CD4-positive, alpha-beta T cell (primary cell): ENCODE results near the gene ADAM11. TPM values are rescaled to one million over a fixed set of nuclear protein-coding genes. Genes with fewer than 3 reads are reported as not detected.

Source experiments
- ATAC-seq: fragments of 200-7000 bp; cut with Tn5 transposase; one replicate; pipeline ENCODE4 v1.10.0; 2022; ENCODE audit warnings: mild to moderate bottlenecking; ENCODE audit not compliant: poor library complexity
- CTCF ChIA-PET: fragments of 350-600 bp; sonication (Branson Sonifier 250); formaldehyde crosslinking; loops from one replicate; lab custom pipeline; 2021; ENCODE audit warnings: antibody characterized with exemption, inconsistent platforms; lab: Charles Lee
- POLR2A ChIA-PET: fragments of 350-600 bp; sonication (Branson Sonifier 250); formaldehyde crosslinking; loops from one replicate; lab custom pipeline; 2021; ENCODE audit warnings: antibody characterized with exemption, inconsistent platforms; lab: Charles Lee
- DNase-seq, 14 experiments: peaks; one replicate each; pipeline ENCODE4 v3.0.0-alpha.2; 2013 to 2020; ENCODE audit warnings: mixed read lengths in 2 of 14
- H3K27ac ChIP-seq, 2 donors: one replicate each; pipeline versions ENCODE4 v1.5.1 to v1.7.0; 2013; ENCODE audit warnings: low read length in 2 of 2, low read depth in 1 of 2, mild to moderate bottlenecking in 1 of 2
- H3K27me3 ChIP-seq, 2 experiments: 1 replicate in 1 of 2; 2 replicates in 1 of 2; pipeline versions ENCODE4 v1.6.1 to v1.7.0; 2013; ENCODE audit warnings: low read length in 2 of 2, control low read depth in 1 of 2, mild to moderate bottlenecking in 1 of 2, moderate library complexity in 1 of 2; ENCODE audit not compliant: insufficient read depth in 2 of 2, control insufficient read depth in 1 of 2
- H3K36me3 ChIP-seq: one replicate; pipeline ENCODE4 v1.6.1; 2013; ENCODE audit warnings: low read length, control low read depth; ENCODE audit not compliant: insufficient read depth
- H3K4me1 ChIP-seq: one replicate; pipeline ENCODE4 v1.6.1; 2013; ENCODE audit warnings: low read length, control low read depth; ENCODE audit not compliant: insufficient read depth
- H3K4me3 ChIP-seq: one replicate; pipeline ENCODE4 v1.5.1; 2013; ENCODE audit warnings: mild to moderate bottlenecking, low read length, moderate library complexity
- H3K9me3 ChIP-seq, 2 experiments: 1 replicate in 1 of 2; 2 replicates in 1 of 2; pipeline versions ENCODE4 v1.6.1 to v1.7.0; 2013; ENCODE audit warnings: low read length in 2 of 2, mild to moderate bottlenecking in 2 of 2, control low read depth in 1 of 2, moderate library complexity in 1 of 2; ENCODE audit not compliant: control insufficient read depth in 1 of 2, insufficient read depth in 1 of 2
- H3K27ac Mint-ChIP-seq: one replicate; pipeline ENCODE4 v1.8.0; 2020; ENCODE audit warnings: mixed read lengths
- H3K27me3 Mint-ChIP-seq: one replicate; pipeline ENCODE4 v1.8.0; 2021; ENCODE audit warnings: mixed read lengths
- H3K36me3 Mint-ChIP-seq: one replicate; pipeline ENCODE4 v1.8.0; 2021; ENCODE audit warnings: low read depth, mixed read lengths
- H3K4me1 Mint-ChIP-seq: one replicate; pipeline ENCODE4 v1.8.0; 2021; ENCODE audit warnings: low read depth, mixed read lengths
- H3K4me3 Mint-ChIP-seq: one replicate; pipeline ENCODE4 v1.8.0; 2020; ENCODE audit warnings: mild to moderate bottlenecking, mixed read lengths
- H3K9me3 Mint-ChIP-seq: one replicate; pipeline ENCODE4 v1.8.0; 2020; ENCODE audit warnings: mixed read lengths
- CTCF ChIP-seq: fragments of 200-600 bp; IDR thresholded peaks from one replicate; pipeline ENCODE4 v1.8.0; 2022; ENCODE audit warnings: antibody characterized with exemption, mild to moderate bottlenecking
- intact Hi-C, 2 experiments: fragments of 100-400 bp; cut with DNase I in 1 of 2; cut with micrococcal nuclease in 1 of 2; formaldehyde crosslinking; loops; one replicate each; pipeline versions ENCODE4 v1.15.1 to v1.9.0; 2023 to 2025; cut with DNase I, micrococcal nuclease
- total RNA-seq, 174 experiments: library from RNA in 2 of 174; stranded (reverse) in 2 of 174; gene quantifications; one replicate each; pipeline ENCODE4 v1.2.3 and lab custom pipeline; 2021 to 2026

Gene ADAM11
- total RNA-seq, 2 experiments from 2014 or later = 0.16 to 0.47 TPM

- no peaks in the 10 kb centered on the region for H3K36me3 ChIP-seq
- DNase-seq = no peak
- Mint-ChIP-seq H3K9me3 (no peaks in the 10 kb centered on the region), H3K27me3 (peaks cover 62% of the 10 kb centered on the region), H3K4me1 (peaks cover 15% of the 10 kb centered on the region), H3K36me3 (no peaks in the 10 kb centered on the region), H3K4me3 (no peak overlapping the region), H3K27ac (no peak overlapping the region)
- H3K27ac ChIP-seq = no peak overlapping the region
- TF ChIP-seq CTCF = no peak
- ChIA-PET CTCF (interaction anchor here (1.6 kb wide), 1 partner anchor 49 kb away, joined by 6 read pairs; no protein-coding TSS in a partner anchor), POLR2A (no interaction called here)
- no peak overlapping the region for H3K4me3 ChIP-seq
- peaks cover 35 to 67% of the 10 kb centered on the region in 2 experiments for H3K27me3 ChIP-seq
- H3K9me3 ChIP-seq = peaks cover 0 to 4% of the 10 kb centered on the region in 2 experiments
- intact Hi-C loops = no loop called here
- peaks cover 16% of the 10 kb centered on the region for H3K4me1 ChIP-seq
- no peak for ATAC-seq
Observed at GRCh38 chr17:44827863-44828262, 69.1 kb downstream of the ADAM11 start.

GRCh38 chr17:44828919-44829522, 70.2 kb downstream of the ADAM11 start:
- POLR2A ChIA-PET = no interaction called here
- intact Hi-C loops = no loop called here
- peaks cover 16% of the 10 kb centered on the region for H3K4me1 ChIP-seq
- no peak for TF ChIP-seq CTCF
- no peak overlapping the region for H3K27ac ChIP-seq
- no peak overlapping the region for H3K27ac Mint-ChIP-seq
- H3K27me3 Mint-ChIP-seq = peaks cover 70% of the 10 kb centered on the region
- peak in 3 of 14 experiments; percentile 5 to 42 (median 8) for DNase-seq
- peaks cover 35 to 71% of the 10 kb centered on the region in 2 experiments for H3K27me3 ChIP-seq
- H3K4me1 Mint-ChIP-seq = peaks cover 15% of the 10 kb centered on the region
- no peaks in the 10 kb centered on the region for H3K36me3 Mint-ChIP-seq
- ATAC-seq = peak; percentile 38
- peak overlapping the region; percentile 83 for H3K4me3 Mint-ChIP-seq
- no peaks in the 10 kb centered on the region for H3K36me3 ChIP-seq
- CTCF ChIA-PET = interaction anchor here (1.6 kb wide), 1 partner anchor 50 kb away, joined by 6 read pairs; no protein-coding TSS in a partner anchor
- peak overlapping the region; percentile 32 for H3K4me3 ChIP-seq
- no peaks in the 10 kb centered on the region for H3K9me3 Mint-ChIP-seq
- H3K9me3 ChIP-seq = peaks cover 0 to 4% of the 10 kb centered on the region in 2 experiments

- Histone ChIP-seq H3K4me3 (peak within 1 kb of the TSS; percentile 35), H3K36me3 (no peaks in the 10 kb centered on the region), H3K27ac (no peak within 1 kb of the TSS), H3K9me3 (peaks cover 0 to 4% of the 10 kb centered on the region in 2 experiments), H3K27me3 (peaks cover 35 to 71% of the 10 kb centered on the region in 2 experiments), H3K4me1 (peaks cover 16% of the 10 kb centered on the region)
- Mint-ChIP-seq H3K27ac (no peak within 1 kb of the TSS), H3K4me1 (peaks cover 15% of the 10 kb centered on the region), H3K27me3 (peaks cover 67% of the 10 kb centered on the region), H3K9me3 (no peaks in the 10 kb centered on the region), H3K36me3 (no peaks in the 10 kb centered on the region), H3K4me3 (peak within 1 kb of the TSS; percentile 83)
- peak in 6 of 14 experiments; percentile 1 to 42 (median 8) for DNase-seq
- TF ChIP-seq CTCF = no peak
- peak; percentile 40 for ATAC-seq
- ChIA-PET POLR2A (no interaction called here), CTCF (interaction anchor here (1.6 kb wide), 1 partner anchor 51 kb away, joined by 6 read pairs; no protein-coding TSS in a partner anchor)
- intact Hi-C loops = no loop called here
Observed at GRCh38 chr17:44829523-44830358, 71.0 kb downstream of the ADAM11 start, which contains the start of gene GJC1. Gene GJC1 (minus strand): TSS chr17:44830287. CDS start chr17:44805817, 24,470 bp downstream.
